Astrocyte of the spinal cord (primary cell): ENCODE measurements around the gene TPX2.

Experiments
- DNase-seq: peaks from one replicate; pipeline ENCODE4 v3.0.0; 2011; ENCODE audit warnings: low read depth, low spot score
- H3K4me3 ChIP-seq: 2 replicates; pipeline ENCODE4 v1.5.1; 2011; ENCODE audit warnings: low read depth, mild to moderate bottlenecking, low read length, moderate library complexity
- CTCF ChIP-seq: IDR thresholded peaks from 2 replicates; pipeline ENCODE4 v1.5.1; 2012; ENCODE audit warnings: low read depth, mild to moderate bottlenecking, low read length, inconsistent platforms
- in situ Hi-C: cut with HindIII; loops from 2 replicates; pipeline ENCODE4 v1.10.0; 2017; ENCODE audit warnings: low sequenced_read_pairs

The TPX2 gene

GRCh38 chr20:31816221-31816620, 77.1 kb downstream of the TPX2 start:
- TF ChIP-seq CTCF = no peak
- in situ Hi-C loops = no loop called here
- no peak overlapping the region for H3K4me3 ChIP-seq
- DNase-seq = no peak

DNA sequence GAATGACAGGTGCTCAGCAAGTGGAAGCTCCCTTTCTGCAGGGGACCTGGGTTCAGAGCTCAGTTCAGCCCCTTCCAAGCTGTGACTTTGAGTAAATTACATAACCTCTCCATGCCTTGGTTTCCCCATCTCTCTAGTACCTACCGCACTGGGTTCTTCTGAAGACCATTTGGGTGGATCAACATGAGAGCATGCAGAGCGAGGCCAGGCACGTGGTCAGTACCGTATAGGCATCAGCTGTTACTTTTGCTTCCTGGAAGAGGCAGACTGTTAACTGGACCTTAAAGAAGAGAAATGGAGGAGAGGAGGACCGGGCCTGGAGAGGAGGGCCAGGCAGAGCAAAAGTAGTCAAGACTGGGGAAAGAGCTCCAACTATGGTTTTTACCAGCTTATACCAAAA, 78.4 kb downstream of the TPX2 start:
- TF ChIP-seq CTCF = no peak
- in situ Hi-C loops = no loop called here
- no peak overlapping the region for H3K4me3 ChIP-seq
- no peak for DNase-seq

- DNase-seq = no peak
- H3K4me3 ChIP-seq = no peak overlapping the region
- TF ChIP-seq CTCF = no peak
- in situ Hi-C loops = no loop called here
Measured at GRCh38 chr20:31818376-31818908, 79.4 kb downstream of the TPX2 start.

DNA sequence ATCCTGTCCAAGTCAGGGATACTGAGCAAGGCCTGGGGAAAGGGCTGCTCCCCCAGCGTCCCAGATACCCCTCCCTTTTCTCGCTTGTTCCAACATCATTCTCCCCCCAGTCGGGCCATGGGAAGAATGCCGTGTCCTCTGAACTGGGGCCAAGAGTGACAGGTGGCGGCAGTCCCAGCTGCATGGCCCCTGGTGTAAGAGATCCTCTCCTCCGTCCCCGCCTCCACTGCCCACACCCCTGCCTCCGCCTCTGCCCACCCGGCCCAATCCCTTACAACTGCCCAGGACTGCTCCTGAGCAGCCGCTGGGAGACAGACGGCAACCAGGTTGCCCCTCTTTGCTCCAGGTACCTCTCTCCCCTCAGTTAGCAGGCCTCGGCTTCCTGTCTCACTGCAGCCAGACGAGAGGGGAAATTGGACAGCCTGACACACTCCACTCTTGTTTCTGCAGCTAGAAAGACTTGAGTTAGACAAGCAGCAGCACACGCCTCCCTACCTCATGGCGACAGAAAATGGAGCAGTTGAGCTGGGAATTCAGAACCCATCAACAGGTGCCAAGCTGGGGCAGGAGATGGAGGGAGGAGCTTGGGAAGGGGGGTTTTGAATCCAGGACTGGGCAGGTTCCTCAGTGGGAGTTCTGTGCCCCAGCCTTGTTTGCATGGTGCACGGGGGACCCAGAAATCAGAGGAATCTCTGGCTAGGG, 80.1 kb downstream of the TPX2 start, which contains the start of gene MYLK2:
Gene MYLK2, plus strand, starts transcription at position 274 of the 702 bp plus-strand sequence. Its CDS starts 225 bp downstream, at position 499.
- no peak for DNase-seq
- TF ChIP-seq CTCF = no peak
- H3K4me3 ChIP-seq = no peak within 1 kb of the TSS
- in situ Hi-C loops = no loop called here

GRCh38 chr20:31820228-31820627, 81.1 kb downstream of the TPX2 start:
- DNase-seq = no peak
- H3K4me3 ChIP-seq = no peak overlapping the region
- in situ Hi-C loops = no loop called here
- TF ChIP-seq CTCF = no peak

DNA sequence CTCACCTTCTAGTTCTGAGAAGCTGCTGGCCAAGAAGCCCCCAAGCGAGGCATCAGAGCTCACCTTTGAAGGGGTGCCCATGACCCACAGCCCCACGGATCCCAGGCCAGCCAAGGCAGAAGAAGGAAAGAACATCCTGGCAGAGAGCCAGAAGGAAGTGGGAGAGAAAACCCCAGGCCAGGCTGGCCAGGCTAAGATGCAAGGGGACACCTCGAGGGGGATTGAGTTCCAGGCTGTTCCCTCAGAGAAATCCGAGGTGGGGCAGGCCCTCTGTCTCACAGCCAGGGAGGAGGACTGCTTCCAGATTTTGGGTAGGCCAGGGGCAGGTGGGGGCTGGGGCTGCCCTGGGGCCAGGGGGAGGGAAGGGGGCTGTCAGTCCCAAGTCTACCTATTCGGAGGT, 82.3 kb downstream of the TPX2 start:
- no peak for TF ChIP-seq CTCF
- H3K4me3 ChIP-seq = no peak overlapping the region
- in situ Hi-C loops = no loop called here
- no peak for DNase-seq
